CD4-positive, CD25-positive, alpha-beta regulatory T cell (primary cell): Measurements from ENCODE around the gene APOL6. TPM values are rescaled to one million over a fixed set of nuclear protein-coding genes. Genes with fewer than 3 reads are reported as not detected.
A peak's percentile ranks its signal among the peaks of the same experiment; 100 is the strongest.

Experiments
- ATAC-seq, 2 donors: fragments of 150-1000 bp; cut with Tn5 transposase; one replicate each; pipeline ENCODE4 v1.10.0; 2021; ENCODE audit warnings: low read depth in 2 of 2, moderate number of reproducible peaks in 2 of 2, moderate library complexity in 1 of 2
- DNase-seq, 3 donors: peaks; one replicate each; pipeline versions ENCODE4 v3.0.0 to v3.0.0-alpha.2; 2012 to 2022; ENCODE audit warnings: mixed read lengths in 1 of 3
- H3K27ac ChIP-seq: one replicate; pipeline ENCODE4 v1.7.0; 2013; ENCODE audit warnings: mild to moderate bottlenecking, low read length; ENCODE audit not compliant: insufficient read depth, poor library complexity, severe bottlenecking
- H3K27me3 ChIP-seq: one replicate; pipeline ENCODE4 v1.7.0; 2013; ENCODE audit warnings: low read length; ENCODE audit not compliant: control insufficient read depth, insufficient read depth
- H3K36me3 ChIP-seq: one replicate; pipeline ENCODE4 v1.7.0; 2013; ENCODE audit warnings: mild to moderate bottlenecking, low read length, moderate library complexity; ENCODE audit not compliant: control insufficient read depth, insufficient read depth
- H3K4me1 ChIP-seq: 2 replicates; pipeline ENCODE4 v1.7.0; 2013; ENCODE audit warnings: mild to moderate bottlenecking, low read length; ENCODE audit not compliant: insufficient read depth, control insufficient read depth, poor library complexity, severe bottlenecking
- H3K4me3 ChIP-seq: one replicate; pipeline ENCODE4 v1.7.0; 2013; ENCODE audit warnings: low read depth, mild to moderate bottlenecking, low read length, moderate library complexity
- H3K9me3 ChIP-seq, 2 experiments: 1 replicate in 1 of 2; 2 replicates in 1 of 2; pipeline ENCODE4 v1.7.0; 2013; ENCODE audit warnings: low read length in 2 of 2, mild to moderate bottlenecking in 1 of 2, moderate library complexity in 1 of 2; ENCODE audit not compliant: control insufficient read depth in 2 of 2
- H3K27ac Mint-ChIP-seq, 3 donors: one replicate each; pipeline ENCODE4 v1.8.0; 2020 to 2022; ENCODE audit warnings: mild to moderate bottlenecking in 3 of 3, mixed read lengths in 3 of 3, moderate library complexity in 2 of 3
- H3K27me3 Mint-ChIP-seq: one replicate; pipeline ENCODE4 v1.8.0; 2022; ENCODE audit warnings: mild to moderate bottlenecking, mixed read lengths
- H3K36me3 Mint-ChIP-seq: one replicate; pipeline ENCODE4 v1.8.0; 2020; ENCODE audit warnings: mixed read lengths
- H3K4me1 Mint-ChIP-seq, 4 donors: one replicate each; pipeline ENCODE4 v1.8.0; 2020 to 2022; ENCODE audit warnings: mixed read lengths in 4 of 4, mild to moderate bottlenecking in 1 of 4
- H3K4me3 Mint-ChIP-seq, 4 donors: one replicate each; pipeline ENCODE4 v1.8.0; 2020 to 2022; ENCODE audit warnings: mild to moderate bottlenecking in 4 of 4, mixed read lengths in 4 of 4, moderate library complexity in 3 of 4
- H3K9me3 Mint-ChIP-seq, 7 donors: one replicate each; pipeline ENCODE4 v1.8.0; 2020 to 2022; ENCODE audit warnings: mixed read lengths in 7 of 7, mild to moderate bottlenecking in 3 of 7, moderate library complexity in 2 of 7
- polyA plus RNA-seq, 4 donors: library from polyadenylated mRNA; unstranded; fragments of 300-500 nt; fragmentation: Illumina TruSeq; gene quantifications; one replicate each; pipeline ENCODE4 v1.2.3, GENCODE V29; 2021
- total RNA-seq: library from RNA; stranded (reverse); gene quantifications from one replicate; pipeline ENCODE4 v1.2.3, GENCODE V29; 2022

APOL6 gene
- total RNA-seq (71.9 TPM), polyA plus RNA-seq (10 to 100 TPM; 17.8 to 22.1 (median 20.1) TPM)

- peaks cover 4% of the 10 kb centered on the region for H3K36me3 ChIP-seq
- DNase-seq = peak; percentile 39 to 94 (median 79)
- H3K4me1 Mint-ChIP-seq = peaks cover 14 to 54% (median 30%) of the 10 kb centered on the region in 4 donors
Measured at GRCh38 chr22:35648066-35649025, at the start of gene APOL6. Gene APOL6 (plus strand): TSS chr22:35648446. CDS start chr22:35656426, 7,980 bp downstream.

GRCh38 chr22:35599364-35599763 is 48.9 kb upstream of the APOL6 start:
- H3K27me3 Mint-ChIP-seq = no peaks in the 10 kb centered on the region
- H3K36me3 Mint-ChIP-seq = no peaks in the 10 kb centered on the region
- H3K4me1 Mint-ChIP-seq = no peaks in the 10 kb centered on the region

More at GRCh38 chr22:35648066-35649025, at the start of gene APOL6:
- Histone ChIP-seq H3K27ac (peak within 1 kb of the TSS; percentile 96), H3K27me3 (no peaks in the 10 kb centered on the region), H3K4me1 (peaks cover 36% of the 10 kb centered on the region), H3K4me3 (peak within 1 kb of the TSS; percentile 98), H3K9me3 (no peaks in the 10 kb centered on the region)
- peak; percentile 79 to 82 for ATAC-seq
- Mint-ChIP-seq H3K4me3 (peak within 1 kb of the TSS; percentile 100), H3K27ac (peak within 1 kb of the TSS; percentile 100), H3K36me3 (peaks cover 18% of the 10 kb centered on the region), H3K9me3 (peaks cover 0 to 3% (median 0%) of the 10 kb centered on the region in 7 donors), H3K27me3 (no peaks in the 10 kb centered on the region)

GRCh38 chr22:35600476-35600875 is 47.8 kb upstream of the APOL6 start:
- H3K9me3 ChIP-seq = no peaks in the 10 kb centered on the region
- Mint-ChIP-seq H3K4me1 (no peaks in the 10 kb centered on the region), H3K9me3 (peaks cover 0 to 3% (median 0%) of the 10 kb centered on the region in 7 donors), H3K27me3 (no peaks in the 10 kb centered on the region), H3K36me3 (no peaks in the 10 kb centered on the region), H3K27ac (no peak overlapping the region), H3K4me3 (no peak overlapping the region)
- H3K27ac ChIP-seq = no peak overlapping the region
- H3K4me1 ChIP-seq = no peaks in the 10 kb centered on the region
- H3K36me3 ChIP-seq = no peaks in the 10 kb centered on the region
- H3K27me3 ChIP-seq = no peaks in the 10 kb centered on the region
- H3K4me3 ChIP-seq = no peak overlapping the region
- no peak for ATAC-seq
- no peak for DNase-seq

More at GRCh38 chr22:35599364-35599763, 48.9 kb upstream of the APOL6 start:
- ATAC-seq = no peak
- no peak overlapping the region for H3K27ac ChIP-seq
- H3K9me3 Mint-ChIP-seq = peaks cover 0 to 3% (median 0%) of the 10 kb centered on the region in 7 donors
- no peak overlapping the region for H3K4me3 Mint-ChIP-seq
- H3K4me3 ChIP-seq = no peak overlapping the region
- no peaks in the 10 kb centered on the region for H3K36me3 ChIP-seq
- H3K27me3 ChIP-seq = no peaks in the 10 kb centered on the region
- no peaks in the 10 kb centered on the region for H3K4me1 ChIP-seq
- no peaks in the 10 kb centered on the region for H3K9me3 ChIP-seq
- no peak for DNase-seq
- no peak overlapping the region for H3K27ac Mint-ChIP-seq

GRCh38 chr22:35601013-35601580 is 47.1 kb upstream of the APOL6 start:
- Histone ChIP-seq H3K27me3 (no peaks in the 10 kb centered on the region), H3K4me1 (no peaks in the 10 kb centered on the region), H3K27ac (no peak overlapping the region), H3K36me3 (no peaks in the 10 kb centered on the region), H3K4me3 (no peak overlapping the region), H3K9me3 (no peaks in the 10 kb centered on the region)
- Mint-ChIP-seq H3K27ac (no peak overlapping the region), H3K27me3 (no peaks in the 10 kb centered on the region), H3K4me1 (no peaks in the 10 kb centered on the region), H3K36me3 (no peaks in the 10 kb centered on the region), H3K9me3 (peaks cover 0 to 3% (median 0%) of the 10 kb centered on the region in 7 donors), H3K4me3 (no peak overlapping the region)
- no peak for ATAC-seq
- no peak for DNase-seq

- Mint-ChIP-seq H3K4me3 (no peak overlapping the region), H3K9me3 (peaks cover 0 to 3% (median 0%) of the 10 kb centered on the region in 7 donors), H3K27me3 (no peaks in the 10 kb centered on the region), H3K27ac (no peak overlapping the region), H3K4me1 (no peaks in the 10 kb centered on the region), H3K36me3 (no peaks in the 10 kb centered on the region)
- ATAC-seq (peak in 1 of 2 donors; percentile 39), DNase-seq (no peak)
- Histone ChIP-seq H3K4me1 (no peaks in the 10 kb centered on the region), H3K27ac (no peak overlapping the region), H3K27me3 (no peaks in the 10 kb centered on the region), H3K36me3 (no peaks in the 10 kb centered on the region), H3K9me3 (no peaks in the 10 kb centered on the region), H3K4me3 (no peak overlapping the region)
Measured at GRCh38 chr22:35601743-35602615, 46.3 kb upstream of the APOL6 start.

GRCh38 chr22:35604621-35605368 is 43.5 kb upstream of the APOL6 start:
- Histone ChIP-seq H3K36me3 (no peaks in the 10 kb centered on the region), H3K9me3 (no peaks in the 10 kb centered on the region), H3K4me1 (no peaks in the 10 kb centered on the region), H3K27ac (no peak overlapping the region), H3K27me3 (no peaks in the 10 kb centered on the region), H3K4me3 (no peak overlapping the region)
- H3K36me3 Mint-ChIP-seq = no peaks in the 10 kb centered on the region
- no peaks in the 10 kb centered on the region for H3K4me1 Mint-ChIP-seq
- H3K4me3 Mint-ChIP-seq = no peak overlapping the region
- no peak overlapping the region for H3K27ac Mint-ChIP-seq
- H3K27me3 Mint-ChIP-seq = peaks cover 10% of the 10 kb centered on the region
- DNase-seq (no peak), ATAC-seq (no peak)
- H3K9me3 Mint-ChIP-seq = peaks cover 0 to 3% (median 0%) of the 10 kb centered on the region in 7 donors

GRCh38 chr22:35605369-35605680 is 42.9 kb upstream of the APOL6 start:
- H3K27me3 Mint-ChIP-seq = peaks cover 15% of the 10 kb centered on the region
- no peaks in the 10 kb centered on the region for H3K27me3 ChIP-seq
- peaks cover 0 to 3% (median 0%) of the 10 kb centered on the region in 7 donors for H3K9me3 Mint-ChIP-seq

More at GRCh38 chr22:35605369-35605680, 42.9 kb upstream of the APOL6 start:
- no peak overlapping the region for H3K27ac Mint-ChIP-seq
- H3K4me3 ChIP-seq = no peak overlapping the region
- no peak overlapping the region for H3K4me3 Mint-ChIP-seq
- H3K27ac ChIP-seq = no peak overlapping the region
- no peaks in the 10 kb centered on the region for H3K4me1 Mint-ChIP-seq
- H3K4me1 ChIP-seq = no peaks in the 10 kb centered on the region
- no peaks in the 10 kb centered on the region for H3K36me3 Mint-ChIP-seq
- DNase-seq (no peak), ATAC-seq (no peak)
- H3K36me3 ChIP-seq = no peaks in the 10 kb centered on the region
- H3K9me3 ChIP-seq = no peaks in the 10 kb centered on the region
